Keratinocyte (primary cell): ENCODE data around the gene LETMD1.

Source experiments
- EZH2 ChIP-seq: IDR thresholded peaks from one replicate; pipeline ENCODE4 v1.6.1; 2012; ENCODE audit warnings: inconsistent platforms, mild to moderate bottlenecking, low read length, moderate library complexity
- TF ChIP-seq, protein P1 (sequence below), 3 experiments: IDR thresholded peaks in 1 of 3; conservative IDR thresholded peaks in 1 of 3; optimal IDR thresholded peaks in 1 of 3; 2 replicates in 2 of 3; 3 replicates in 1 of 3; pipeline versions ENCODE3 to v1.5.1; 2011; ENCODE audit warnings: low read length in 3 of 3, mild to moderate bottlenecking in 3 of 3, moderate library complexity in 2 of 3, control low read depth in 1 of 3, inconsistent platforms in 1 of 3; ENCODE audit not compliant: insufficient read depth in 2 of 3; ENCODE audit errors: extremely low read depth in 1 of 3

DNA sequence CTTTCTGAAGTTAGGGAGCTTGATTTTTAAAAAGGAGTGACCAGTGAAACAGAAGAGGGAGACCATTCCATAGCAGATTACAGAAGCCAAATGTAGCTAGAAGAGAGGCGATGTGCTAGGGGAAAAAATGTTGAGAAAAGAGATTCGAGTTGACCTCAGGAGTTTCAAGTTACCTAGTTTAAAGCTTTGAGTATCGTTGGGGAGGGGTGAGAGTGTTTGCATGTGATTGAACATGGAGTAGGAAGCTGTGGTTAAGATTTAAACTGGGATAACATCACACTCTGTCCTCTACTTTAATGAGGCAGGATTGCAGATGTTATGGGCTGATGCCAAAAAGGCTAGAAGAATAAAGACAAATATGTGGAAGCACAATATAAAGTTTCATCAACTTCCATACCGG, 3.7 kb downstream of the LETMD1 start:
- TF ChIP-seq, protein P1, sequence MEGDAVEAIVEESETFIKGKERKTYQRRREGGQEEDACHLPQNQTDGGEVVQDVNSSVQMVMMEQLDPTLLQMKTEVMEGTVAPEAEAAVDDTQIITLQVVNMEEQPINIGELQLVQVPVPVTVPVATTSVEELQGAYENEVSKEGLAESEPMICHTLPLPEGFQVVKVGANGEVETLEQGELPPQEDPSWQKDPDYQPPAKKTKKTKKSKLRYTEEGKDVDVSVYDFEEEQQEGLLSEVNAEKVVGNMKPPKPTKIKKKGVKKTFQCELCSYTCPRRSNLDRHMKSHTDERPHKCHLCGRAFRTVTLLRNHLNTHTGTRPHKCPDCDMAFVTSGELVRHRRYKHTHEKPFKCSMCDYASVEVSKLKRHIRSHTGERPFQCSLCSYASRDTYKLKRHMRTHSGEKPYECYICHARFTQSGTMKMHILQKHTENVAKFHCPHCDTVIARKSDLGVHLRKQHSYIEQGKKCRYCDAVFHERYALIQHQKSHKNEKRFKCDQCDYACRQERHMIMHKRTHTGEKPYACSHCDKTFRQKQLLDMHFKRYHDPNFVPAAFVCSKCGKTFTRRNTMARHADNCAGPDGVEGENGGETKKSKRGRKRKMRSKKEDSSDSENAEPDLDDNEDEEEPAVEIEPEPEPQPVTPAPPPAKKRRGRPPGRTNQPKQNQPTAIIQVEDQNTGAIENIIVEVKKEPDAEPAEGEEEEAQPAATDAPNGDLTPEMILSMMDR (optimal IDR thresholded peaks at IDR 0.05 in 1 of 3, IDR thresholded peaks at IDR 0.05 in 1 of 3, conservative IDR thresholded peaks at IDR 0.05 in 1 of 3; ENCODE audit: extremely low read depth in 1 of 3, insufficient read depth in 2 of 3, low read length in 3 of 3), result no peak
- TF ChIP-seq EZH2, result no peak
